Esophagus (tissue), 2 donors: Measurements from ENCODE around the gene CLN5. TPM values are rescaled to one million over a fixed set of nuclear protein-coding genes. Genes with fewer than 3 reads are reported as not detected.

ENCODE experiments used
- H3K27ac ChIP-seq, 2 donors: one replicate each; pipeline ENCODE4 v1.5.1; 2013; ENCODE audit warnings: low read depth in 2 of 2, mild to moderate bottlenecking in 2 of 2, inconsistent platforms in 1 of 2, low read length in 1 of 2, moderate library complexity in 1 of 2
- H3K27me3 ChIP-seq, 2 donors: one replicate each; pipeline ENCODE4 v1.6.1; 2013; ENCODE audit warnings: low read length in 2 of 2, control low read depth in 1 of 2, mild to moderate bottlenecking in 1 of 2; ENCODE audit not compliant: insufficient read depth in 2 of 2, control insufficient read depth in 1 of 2
- H3K36me3 ChIP-seq, 2 donors: one replicate each; pipeline ENCODE4 v1.6.1; 2013; ENCODE audit warnings: low read length in 1 of 2; ENCODE audit not compliant: control insufficient read depth in 2 of 2, insufficient read depth in 2 of 2
- H3K4me1 ChIP-seq, 2 donors: one replicate each; pipeline ENCODE4 v1.6.1; 2013; ENCODE audit warnings: low read length in 1 of 2; ENCODE audit not compliant: control insufficient read depth in 2 of 2, insufficient read depth in 2 of 2
- H3K4me3 ChIP-seq, 2 donors: one replicate each; pipeline ENCODE4 v1.5.1; 2013; ENCODE audit warnings: low read length in 2 of 2, mild to moderate bottlenecking in 2 of 2, low read depth in 1 of 2, moderate library complexity in 1 of 2
- H3K9me3 ChIP-seq, 2 donors: one replicate each; pipeline ENCODE4 v1.6.1; 2013; ENCODE audit warnings: mild to moderate bottlenecking in 2 of 2, low read depth in 1 of 2, low read length in 1 of 2, moderate library complexity in 1 of 2; ENCODE audit not compliant: control insufficient read depth in 2 of 2, insufficient read depth in 1 of 2
- WGBS, 2 donors: extraction: QIAGEN DNeasy Blood & Tissue Kit; methylation state at CpG; one replicate each; pipeline ENCODE4 v1.1.7; 2013; 5-methylcytosine and 5-hydroxymethylcytosine counted together
- polyA plus RNA-seq, 2 donors: library from polyadenylated mRNA; stranded (reverse); fragments of 200-250 nt; gene quantifications; one replicate each; pipeline ENCODE4 v1.2.3, GENCODE V29; 2013
- donor health status: healthy with polysubstance abuse.
- donor health status: Bipolar disorder and iron deficiency.

Gene CLN5
- polyA plus RNA-seq, 2 donors, result 6.1 to 7.4 TPM

DNA sequence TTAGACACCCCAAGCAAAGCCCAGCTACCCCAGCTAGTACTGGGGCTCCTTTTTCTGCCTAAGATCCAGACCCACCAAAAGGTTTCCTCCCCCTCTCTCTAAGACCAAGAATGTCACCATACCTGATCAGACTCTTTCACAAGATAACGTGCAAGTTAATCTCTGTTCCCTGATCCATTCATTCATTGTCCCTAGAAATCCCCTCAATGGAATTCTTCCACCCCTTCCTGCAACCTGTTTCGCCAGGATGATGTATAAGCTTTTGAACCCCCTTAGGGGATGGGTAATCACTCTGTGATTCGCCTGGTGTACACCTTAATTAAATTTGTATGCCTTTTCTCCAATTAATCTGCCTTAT, 17.3 kb upstream of the CLN5 start:
- no peaks in the 10 kb centered on the region for H3K36me3 ChIP-seq
- no peaks in the 10 kb centered on the region for H3K27me3 ChIP-seq
- H3K4me1 ChIP-seq, result no peaks in the 10 kb centered on the region
- no peaks in the 10 kb centered on the region for H3K9me3 ChIP-seq
- 63 to 74% methylated on average over 3 of the region's 3 CpGs for WGBS, 2 donors
- no peak overlapping the region for H3K4me3 ChIP-seq
- no peak overlapping the region for H3K27ac ChIP-seq

DNA sequence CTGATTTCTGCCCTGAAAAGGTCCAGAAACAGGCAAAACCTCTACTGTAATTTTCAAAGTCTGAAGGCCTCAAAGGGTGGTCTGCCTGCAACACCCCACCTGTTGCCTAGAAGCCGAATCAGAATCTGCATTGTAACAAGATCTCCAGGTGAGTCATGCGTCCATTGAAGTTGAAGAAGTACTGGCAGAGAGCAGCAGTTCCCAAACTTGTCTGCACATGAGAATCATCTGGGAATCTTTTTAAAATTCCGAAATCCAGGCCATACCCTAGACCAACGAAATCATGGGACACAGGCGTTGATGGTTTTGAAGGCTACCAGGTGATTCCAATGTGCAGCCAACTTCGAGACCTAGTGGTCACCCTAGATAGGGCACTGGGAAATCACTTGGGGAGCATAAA, 16.0 kb upstream of the CLN5 start:
- Histone ChIP-seq H3K36me3 (no peaks in the 10 kb centered on the region), H3K27me3 (no peaks in the 10 kb centered on the region), H3K4me3 (no peak overlapping the region), H3K4me1 (no peaks in the 10 kb centered on the region), H3K27ac (no peak overlapping the region), H3K9me3 (no peaks in the 10 kb centered on the region)
- WGBS, 2 donors, result 58 to 71% methylated on average over 6 of the region's 6 CpGs

DNA sequence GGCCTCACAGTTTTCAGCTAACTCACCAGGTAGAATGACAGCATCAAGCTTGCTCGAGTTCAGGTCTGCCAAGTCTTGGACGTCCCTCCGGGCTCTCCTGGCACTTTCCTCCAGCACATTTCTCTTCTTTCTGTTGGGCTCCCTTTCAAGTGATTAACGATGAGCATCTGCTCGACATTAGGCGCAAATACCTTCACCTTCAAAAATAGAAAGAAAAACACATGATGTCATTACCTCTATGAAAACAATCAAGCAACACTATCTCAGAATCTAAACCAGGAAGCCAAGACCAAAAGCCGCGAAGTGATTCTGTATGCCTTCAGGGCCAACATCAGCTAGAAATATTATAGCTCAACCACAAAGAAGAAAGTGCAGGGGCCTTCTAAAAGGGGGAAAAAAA, 15.4 kb upstream of the CLN5 start:
- Histone ChIP-seq H3K27me3 (peaks cover 0 to 4% of the 10 kb centered on the region in 2 donors), H3K36me3 (no peaks in the 10 kb centered on the region), H3K4me3 (no peak overlapping the region), H3K9me3 (no peaks in the 10 kb centered on the region), H3K27ac (no peak overlapping the region), H3K4me1 (no peaks in the 10 kb centered on the region)
- WGBS, 2 donors, result 33 to 49% methylated on average over 8 of the region's 8 CpGs

DNA sequence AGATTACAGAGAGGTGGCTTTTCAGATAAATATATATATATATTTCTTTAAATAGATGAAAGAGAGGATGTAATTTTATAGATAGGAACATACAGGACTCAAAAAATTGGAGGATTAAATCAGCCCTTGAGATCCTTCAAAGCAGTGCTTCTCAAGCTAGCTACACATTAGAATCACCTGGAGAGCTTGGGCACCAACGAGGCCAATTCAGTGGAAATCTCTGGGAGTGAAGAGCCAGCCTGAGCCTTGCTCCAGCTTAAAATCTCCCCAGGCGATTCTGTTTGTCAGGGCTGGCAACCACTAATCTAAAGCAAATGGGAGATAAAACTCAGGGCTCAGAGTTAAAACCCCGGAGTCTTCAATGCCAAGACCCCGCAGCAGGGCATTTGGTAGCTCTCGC, 15.0 kb upstream of the CLN5 start:
- H3K4me1 ChIP-seq, result no peaks in the 10 kb centered on the region
- H3K27ac ChIP-seq, result no peak overlapping the region
- H3K4me3 ChIP-seq, result no peak overlapping the region
- H3K36me3 ChIP-seq, result no peaks in the 10 kb centered on the region
- peaks cover 0 to 4% of the 10 kb centered on the region in 2 donors for H3K27me3 ChIP-seq
- WGBS, 2 donors, result 57 to 58% methylated on average over 5 of the region's 5 CpGs
- no peaks in the 10 kb centered on the region for H3K9me3 ChIP-seq

DNA sequence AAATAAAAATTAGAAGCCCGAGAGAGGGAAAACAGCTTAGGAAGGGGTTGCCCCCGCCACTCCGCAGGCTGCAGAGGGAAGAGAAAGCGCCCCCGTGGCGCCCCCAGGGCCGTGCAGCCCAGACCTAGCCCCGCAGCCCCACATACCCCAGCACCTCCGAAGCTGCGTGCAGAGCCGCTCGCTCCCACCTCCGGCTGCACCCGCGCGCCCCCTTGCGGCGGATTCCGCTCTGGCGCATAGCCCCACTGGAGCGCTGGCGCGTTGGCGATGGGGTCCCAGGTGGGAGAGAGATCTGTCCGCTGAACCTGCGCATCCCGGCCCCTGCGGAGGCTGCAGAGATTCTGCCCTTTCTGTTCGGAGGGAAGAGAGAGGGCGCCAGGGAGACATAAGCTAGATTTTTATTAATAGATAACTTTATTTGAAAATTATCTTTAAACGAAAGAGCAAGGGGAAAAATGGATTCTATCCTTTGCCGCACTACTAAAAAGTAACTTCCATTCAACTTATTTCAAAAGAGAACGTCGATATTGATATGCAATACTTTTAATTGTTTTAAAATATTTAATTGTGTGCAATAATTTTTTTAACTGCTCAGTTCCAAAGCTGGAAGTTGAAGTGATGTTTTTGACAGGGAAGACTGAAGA, 11.7 kb upstream of the CLN5 start:
- Histone ChIP-seq H3K27me3 (peaks cover 0 to 4% of the 10 kb centered on the region in 2 donors), H3K9me3 (no peaks in the 10 kb centered on the region), H3K4me3 (peak overlapping the region in 1 of 2 donors; percentile 27), H3K4me1 (no peaks in the 10 kb centered on the region), H3K27ac (no peak overlapping the region), H3K36me3 (no peaks in the 10 kb centered on the region)
- 3 to 4% methylated on average over 34 of the region's 34 CpGs for WGBS, 2 donors

DNA sequence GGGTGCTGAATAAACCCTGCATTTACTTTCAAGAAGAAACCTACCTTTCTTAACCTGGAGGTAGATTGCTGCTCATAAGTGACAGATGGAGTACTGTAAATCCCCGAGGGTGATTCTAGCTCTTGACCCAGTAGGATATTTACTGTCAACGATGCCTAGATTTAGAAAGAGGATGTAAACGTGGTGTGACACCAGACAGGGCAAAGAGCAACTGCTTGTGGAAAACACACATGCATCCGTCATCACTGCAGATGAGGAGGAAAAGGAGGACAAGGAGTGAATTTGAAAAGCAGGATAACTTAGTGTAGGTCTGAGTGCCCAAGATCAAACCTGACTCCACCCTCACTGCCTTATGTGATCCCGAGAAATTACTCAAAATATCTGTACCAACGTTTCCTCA, 9.8 kb upstream of the CLN5 start:
- WGBS, 2 donors, result 64 to 66% methylated on average over 6 of the region's 6 CpGs
- peaks cover 0 to 4% of the 10 kb centered on the region in 2 donors for H3K27me3 ChIP-seq
- H3K9me3 ChIP-seq, result no peaks in the 10 kb centered on the region
- no peaks in the 10 kb centered on the region for H3K4me1 ChIP-seq
- no peaks in the 10 kb centered on the region for H3K36me3 ChIP-seq
- H3K27ac ChIP-seq, result no peak overlapping the region
- H3K4me3 ChIP-seq, result no peak overlapping the region

DNA sequence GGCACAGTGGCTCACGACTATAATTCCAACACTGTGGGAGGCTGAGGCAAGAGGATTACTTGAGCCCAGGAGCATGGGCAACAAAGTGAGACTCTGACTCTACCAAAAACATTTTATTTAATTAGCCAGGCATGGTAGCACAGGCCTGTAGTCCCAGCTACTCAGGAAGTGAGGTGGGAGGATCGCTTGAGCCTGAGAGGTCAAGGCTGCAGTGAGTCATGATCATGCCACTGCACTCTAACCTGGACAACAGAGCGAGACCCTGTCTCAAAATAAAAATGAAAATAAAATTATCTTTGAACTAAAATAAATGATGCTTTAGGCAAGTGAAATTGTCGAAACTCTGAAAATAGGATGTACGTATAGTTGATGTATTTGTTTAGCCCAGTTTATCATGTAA, 8.2 kb upstream of the CLN5 start:
- 76 to 77% methylated on average over 5 of the region's 5 CpGs for WGBS, 2 donors

DNA sequence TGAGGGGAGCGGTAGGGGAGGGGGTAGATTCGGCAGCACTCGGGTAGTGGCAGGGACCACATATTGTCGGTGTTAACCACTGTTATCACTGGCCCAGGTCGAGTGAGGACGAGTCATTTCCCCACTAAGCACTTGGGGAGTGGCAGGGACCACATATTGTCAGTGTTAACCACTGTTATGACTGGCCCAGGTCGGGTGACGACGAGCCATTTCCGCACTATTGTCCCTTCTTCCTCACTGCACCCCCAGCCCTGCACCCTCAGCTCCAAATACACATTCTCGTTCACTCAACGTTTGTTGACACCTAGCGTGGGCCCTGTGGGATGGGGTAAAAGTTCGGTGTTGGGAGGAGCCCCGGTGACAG, 467 bp upstream of the CLN5 start:
- Histone ChIP-seq H3K27ac (peak overlapping the region; percentile 93 to 96), H3K4me1 (peaks cover 0 to 6% of the 10 kb centered on the region in 2 donors), H3K27me3 (no peaks in the 10 kb centered on the region), H3K4me3 (peak overlapping the region; percentile 56 to 91), H3K36me3 (no peaks in the 10 kb centered on the region), H3K9me3 (no peaks in the 10 kb centered on the region)
- WGBS, 2 donors, result 33 to 37% methylated on average over 15 of the region's 15 CpGs

More for the DNA sequence above, 8.2 kb upstream of the CLN5 start:
- H3K27ac ChIP-seq, result no peak overlapping the region
- H3K9me3 ChIP-seq, result no peaks in the 10 kb centered on the region
- H3K4me1 ChIP-seq, result no peaks in the 10 kb centered on the region
- H3K27me3 ChIP-seq, result peaks cover 0 to 4% of the 10 kb centered on the region in 2 donors
- H3K4me3 ChIP-seq, result no peak overlapping the region
- no peaks in the 10 kb centered on the region for H3K36me3 ChIP-seq

DNA sequence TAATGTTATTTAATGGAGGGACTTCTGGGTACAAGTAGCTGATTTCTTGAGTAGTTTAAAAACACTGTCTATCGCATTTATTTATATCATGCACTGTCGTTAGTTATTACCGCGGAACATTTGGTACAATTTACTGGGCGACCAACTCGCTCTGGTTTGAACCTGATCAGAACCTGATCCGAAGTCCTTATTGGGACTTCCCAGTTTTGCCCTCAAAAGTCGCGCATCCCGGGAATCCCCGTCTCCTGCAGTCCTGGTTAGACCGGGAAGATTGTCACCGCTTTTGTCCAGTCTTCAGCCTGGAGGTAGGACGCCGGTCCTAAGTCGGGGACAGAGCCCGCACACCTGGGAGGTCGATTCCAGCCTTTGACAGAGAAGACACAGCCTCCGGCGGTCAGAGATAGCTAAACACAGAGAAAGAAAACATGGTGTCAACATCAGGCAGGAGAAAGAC, 694 bp downstream of the CLN5 start:
- Histone ChIP-seq H3K36me3 (no peaks in the 10 kb centered on the region), H3K4me3 (peak overlapping the region; percentile 56 to 91), H3K4me1 (peaks cover 0 to 6% of the 10 kb centered on the region in 2 donors), H3K27ac (peak overlapping the region; percentile 93 to 96), H3K9me3 (no peaks in the 10 kb centered on the region), H3K27me3 (no peaks in the 10 kb centered on the region)
- 1 to 2% methylated on average over 20 of the region's 20 CpGs for WGBS, 2 donors

DNA sequence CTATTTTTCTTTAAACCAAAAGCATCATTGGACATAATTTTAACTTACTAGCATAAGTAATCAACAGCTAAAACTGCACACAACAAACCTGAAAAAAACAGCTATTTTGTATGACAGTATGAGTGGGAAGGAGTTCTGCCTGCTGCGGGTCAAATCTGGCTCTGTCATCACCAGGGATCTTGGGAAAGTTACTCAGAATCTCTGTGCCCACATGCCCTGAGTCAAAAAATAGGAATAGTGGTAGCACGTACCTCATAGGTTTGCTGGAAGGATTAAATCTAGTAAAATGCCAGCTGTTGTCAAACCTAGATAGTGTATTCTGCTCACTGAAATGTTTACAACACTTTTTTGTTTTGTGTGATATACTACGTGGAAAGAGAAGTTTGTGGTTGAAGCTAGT, 1.1 kb downstream of the CLN5 start:
- Histone ChIP-seq H3K9me3 (no peaks in the 10 kb centered on the region), H3K27me3 (no peaks in the 10 kb centered on the region), H3K4me1 (peaks cover 0 to 6% of the 10 kb centered on the region in 2 donors), H3K4me3 (peak overlapping the region; percentile 56 to 91), H3K27ac (peak overlapping the region in 1 of 2 donors; percentile 96), H3K36me3 (no peaks in the 10 kb centered on the region)
- 27 to 32% methylated on average over 3 of the region's 3 CpGs for WGBS, 2 donors
